Glomerular visceral epithelial cell (primary cell): ENCODE data around the gene PTCD2.
A peak's percentile ranks its signal among the peaks of the same experiment; 100 is the strongest.
"Not testable (repeated sequence)": the region's sequence is repeated elsewhere in the genome, so short reads cannot be mapped to it uniquely, and the experiment has no call there.

ENCODE experiments used
- DNase-seq: peaks from one replicate; pipeline ENCODE4 v3.0.0-alpha.2; 2016; ENCODE audit errors: extremely low spot score

PTCD2 gene

GRCh38 chr5:72296256-72296655 lies 23.9 kb upstream of the PTCD2 start:
- DNase-seq: no peak

DNA sequence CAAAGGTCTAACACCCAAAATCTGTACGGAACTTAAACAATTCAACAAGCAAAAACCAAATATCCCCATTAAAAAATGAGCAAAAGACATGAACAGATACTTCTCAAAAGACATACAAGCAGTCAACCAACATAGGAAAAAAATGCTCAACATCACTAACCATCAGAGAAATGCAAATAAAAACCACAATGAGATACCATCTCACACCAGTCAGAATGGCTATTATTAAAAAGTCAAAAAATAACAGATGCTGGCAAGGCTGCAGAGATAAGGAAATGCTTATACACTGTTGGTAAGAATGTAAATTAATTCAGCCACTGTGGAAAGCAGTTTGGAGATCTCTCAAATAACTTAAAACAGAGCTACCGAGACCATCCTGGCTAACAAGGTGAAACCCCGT lies 22.0 kb upstream of the PTCD2 start:
- DNase-seq: not testable (repeated sequence)

- no peak for DNase-seq
Observed at GRCh38 chr5:72298711-72299110, 21.5 kb upstream of the PTCD2 start.

- DNase-seq: no peak
Observed at GRCh38 chr5:72300590-72301339, 19.4 kb upstream of the PTCD2 start.

- no peak for DNase-seq
Observed at GRCh38 chr5:72301557-72301956, 18.6 kb upstream of the PTCD2 start.

GRCh38 chr5:72302171-72302570 lies 18.0 kb upstream of the PTCD2 start:
- no peak for DNase-seq

DNA sequence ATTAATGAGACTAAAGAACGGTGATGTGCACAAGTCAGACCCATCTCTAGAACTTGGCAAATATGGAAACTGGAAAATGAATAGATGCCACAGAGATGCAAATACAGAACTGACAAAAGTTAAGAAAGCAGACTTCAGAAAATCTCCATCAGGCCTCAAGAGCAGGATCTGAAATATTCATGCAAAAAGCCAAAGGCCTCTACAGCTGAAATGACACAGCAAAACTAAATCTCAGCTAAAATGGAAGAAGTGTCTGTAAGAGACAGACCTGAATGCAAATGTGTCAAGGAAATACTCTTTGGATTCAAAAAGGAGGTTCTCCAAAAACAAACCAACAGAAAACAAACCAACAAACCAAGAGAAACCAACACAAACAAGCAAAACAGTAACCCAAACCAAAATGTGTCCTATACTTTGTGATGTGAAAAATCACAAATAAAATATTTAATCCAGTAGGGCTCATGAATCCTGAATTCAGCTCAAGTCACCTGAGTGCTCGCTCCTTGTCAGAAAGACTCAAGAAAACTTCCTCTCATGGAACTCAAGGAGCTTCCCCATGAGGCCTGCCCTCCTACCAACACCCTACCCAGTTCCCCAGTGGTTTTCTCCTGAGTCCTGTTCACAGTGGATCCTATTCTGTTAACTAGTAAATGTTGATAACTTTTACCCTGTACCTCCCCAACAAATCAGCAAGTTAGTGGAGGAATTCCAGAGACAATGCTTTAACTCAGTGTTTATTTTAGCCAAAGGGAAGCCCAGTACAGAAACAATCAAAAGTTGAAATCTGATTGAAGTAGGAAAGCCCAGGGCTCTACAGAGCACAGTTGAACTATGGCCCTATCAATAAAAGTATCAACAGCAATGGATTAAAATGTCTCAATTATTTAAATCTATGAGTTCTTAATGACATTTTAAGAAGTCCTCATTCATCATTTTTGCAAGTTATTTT lies 14.7 kb upstream of the PTCD2 start:
- no peak for DNase-seq

DNA sequence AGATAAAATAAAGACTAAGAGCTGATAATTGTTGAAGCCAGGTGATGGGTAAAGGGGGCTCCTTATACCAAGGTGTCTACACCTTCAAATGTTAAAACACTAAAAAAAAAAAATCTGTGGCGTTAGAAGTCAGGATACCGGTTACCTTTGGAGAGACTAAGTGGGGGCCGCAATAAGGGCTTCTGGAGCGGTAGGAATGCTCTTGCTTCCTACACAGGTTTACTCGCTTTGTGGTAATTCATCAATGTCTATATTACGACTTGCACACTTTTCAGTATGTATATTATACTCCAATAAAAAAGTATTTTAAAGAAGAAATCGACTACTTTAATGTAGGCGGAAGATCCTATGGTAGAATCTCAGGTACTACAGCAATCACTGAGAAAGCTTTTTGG lies 12.6 kb upstream of the PTCD2 start:
- no peak for DNase-seq

- DNase-seq: peak; percentile 99
Observed at GRCh38 chr5:72307968-72308852, 12.0 kb upstream of the PTCD2 start.

DNA sequence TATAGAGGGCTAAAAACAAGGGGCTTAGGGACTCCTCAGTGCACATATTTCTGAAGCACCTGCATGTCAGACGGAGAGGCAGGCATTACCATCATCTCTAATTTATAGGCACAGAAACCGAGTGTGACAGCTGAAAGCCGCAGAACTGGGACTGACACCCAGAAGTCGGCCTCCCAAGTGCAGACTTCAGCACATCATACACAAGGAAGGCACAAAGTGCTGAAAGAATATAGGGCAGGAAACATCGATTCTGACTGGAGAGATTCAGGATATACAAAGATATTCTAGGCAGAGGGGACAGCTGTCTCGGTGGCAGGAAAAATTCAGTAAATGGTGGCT lies 11.4 kb upstream of the PTCD2 start:
- DNase-seq: no peak

DNA sequence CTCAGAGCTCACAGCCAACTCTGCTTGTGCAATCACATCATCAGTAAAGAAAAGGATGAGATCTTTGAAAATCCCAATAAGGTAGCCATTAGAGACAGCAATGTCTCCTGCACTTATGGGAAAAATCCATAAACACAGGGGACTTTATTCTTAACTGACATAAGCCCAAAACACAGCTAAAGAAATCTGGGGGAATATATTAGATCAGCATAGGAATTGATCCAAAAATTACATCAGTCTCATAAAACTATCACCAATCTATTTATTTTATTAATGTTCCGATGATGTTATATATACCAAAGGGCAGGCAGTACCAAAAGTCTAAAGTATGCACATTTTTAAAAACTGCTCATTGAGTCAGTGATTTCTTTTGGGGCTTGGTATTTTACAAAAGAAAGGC lies 7.0 kb upstream of the PTCD2 start:
- no peak for DNase-seq

- DNase-seq: peak; percentile 61
Observed at GRCh38 chr5:72314571-72315172, 5.5 kb upstream of the PTCD2 start.

- not testable (repeated sequence) for DNase-seq
Observed at GRCh38 chr5:72319435-72319975, 668 bp upstream of the PTCD2 start.

DNA sequence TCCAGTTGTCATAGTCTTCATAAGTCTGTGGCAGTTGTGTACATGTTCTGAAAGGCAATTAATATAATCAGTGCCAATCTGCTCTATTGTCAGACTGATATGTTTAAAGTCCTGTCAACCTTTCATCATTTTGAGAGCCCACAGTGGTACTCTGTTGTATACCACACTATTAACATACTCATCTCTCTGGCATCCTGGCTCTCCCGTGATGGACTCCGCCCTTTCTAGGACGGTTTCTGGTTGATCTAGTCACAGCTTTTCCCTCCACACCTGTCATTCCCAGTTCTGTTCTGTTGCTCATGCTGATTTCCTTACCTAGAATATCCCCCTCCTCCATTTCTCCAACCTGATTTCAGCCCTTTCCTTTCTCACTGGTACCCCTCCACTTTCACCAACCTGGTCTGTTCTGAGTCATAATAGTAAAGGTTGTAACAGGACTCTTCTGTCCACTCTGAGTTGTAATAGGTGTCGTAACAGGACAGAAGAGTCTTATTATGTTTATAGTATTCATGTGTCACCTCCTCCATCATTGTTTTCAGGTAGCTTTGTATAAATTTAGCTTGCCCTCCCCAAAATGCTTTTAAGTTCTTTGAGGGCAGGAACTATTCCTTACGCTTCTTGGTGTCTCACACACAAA lies 4.1 kb downstream of the PTCD2 start:
- peak; percentile 41 for DNase-seq

- DNase-seq: peak; percentile 60
Observed at GRCh38 chr5:72325566-72326305, 5.6 kb downstream of the PTCD2 start.

DNA sequence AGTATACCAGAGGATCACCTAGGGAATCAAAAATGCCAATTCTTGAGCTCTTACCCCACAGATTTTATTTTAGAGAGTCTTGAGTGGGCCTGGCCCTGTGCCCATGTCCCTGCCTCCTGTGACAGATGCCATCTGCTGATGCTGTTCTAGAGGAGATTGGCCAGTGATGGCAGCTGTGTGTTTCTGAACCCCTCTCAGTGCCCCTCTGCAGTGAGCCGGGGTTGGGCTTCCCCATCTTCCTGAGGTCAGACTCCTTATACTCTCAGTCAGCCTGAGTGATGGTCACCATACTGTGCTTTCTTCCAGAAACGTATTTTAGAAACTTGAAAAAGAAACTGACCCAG lies 6.1 kb downstream of the PTCD2 start:
- DNase-seq: no peak

DNA sequence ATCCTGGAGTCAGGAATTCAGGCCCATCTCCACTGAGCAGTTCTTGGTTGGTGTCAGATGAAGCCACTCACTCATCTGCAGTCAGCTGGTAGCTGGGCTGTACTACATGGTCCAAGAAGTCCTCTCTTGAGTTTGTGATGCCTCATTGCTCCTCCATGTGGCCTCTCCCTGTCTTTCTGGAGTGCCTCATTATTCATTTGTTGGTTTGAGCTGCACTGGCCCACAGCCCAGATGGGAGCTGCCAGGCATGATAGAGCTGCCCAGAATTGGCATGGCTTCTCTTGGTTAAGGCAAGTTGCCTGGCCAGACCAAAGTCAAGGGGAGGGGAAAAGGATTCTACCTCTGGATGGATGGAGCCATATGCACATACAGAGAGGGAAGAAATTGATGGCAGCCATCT lies 8.0 kb downstream of the PTCD2 start:
- peak; percentile 87 for DNase-seq

GRCh38 chr5:72330712-72331111 lies 10.5 kb downstream of the PTCD2 start:
- no peak for DNase-seq

- DNase-seq: no peak
Observed at GRCh38 chr5:72337159-72337558, 17.0 kb downstream of the PTCD2 start.

GRCh38 chr5:72338689-72339209 lies 18.6 kb downstream of the PTCD2 start:
- DNase-seq: no peak
